PC-9 (cell line): Measurements from ENCODE around the gene GIPC3. TPM values are rescaled to one million over a fixed set of nuclear protein-coding genes. Genes with fewer than 3 reads are reported as not detected.

Experiments used
- BruUV-seq: library from RNA; stranded (reverse); fragments of 400-500 nt; replicated peaks from 2 replicates; lab custom pipeline; 2021; lab: Mats Ljungman, UMichigan
- CTCF ChIA-PET: fragments of 300-600 bp; sonication (Branson Sonifier 250); formaldehyde crosslinking; loops from one replicate; lab custom pipeline; 2022; ENCODE audit warnings: antibody characterized with exemption; lab: Charles Lee
- POLR2A ChIA-PET: fragments of 300-600 bp; sonication (Branson Sonifier 250); formaldehyde crosslinking; loops from one replicate; lab custom pipeline; 2022; ENCODE audit warnings: antibody characterized with exemption; ENCODE audit not compliant: unreplicated experiment; lab: Charles Lee
- DNase-seq, 2 experiments: peaks; one replicate each; pipeline versions ENCODE4 v3.0.0 to v3.0.0-alpha.2; 2015 to 2022; ENCODE audit warnings: mixed read lengths in 1 of 2
- H2AFZ ChIP-seq: fragments of 200-600 bp; sonication (generic); 2 replicates; pipeline ENCODE4 v1.8.1; 2017; ENCODE audit warnings: antibody characterized with exemption
- H3F3A ChIP-seq: fragments of 200-600 bp; sonication (generic); 2 replicates; pipeline ENCODE4 v1.8.1; 2017; ENCODE audit warnings: antibody characterized with exemption, mild to moderate bottlenecking, low read depth; ENCODE audit not compliant: insufficient read depth
- H3K27ac ChIP-seq: fragments of 200-600 bp; sonication (generic); 2 replicates; pipeline ENCODE4 v1.6.1; 2016; ENCODE audit warnings: mixed run types
- H3K27me3 ChIP-seq: fragments of 200-600 bp; sonication (generic); 2 replicates; pipeline ENCODE4 v1.6.1; 2016; ENCODE audit warnings: low read depth, mixed run types; ENCODE audit not compliant: insufficient read depth
- H3K36me3 ChIP-seq: fragments of 200-600 bp; sonication (generic); 2 replicates; pipeline ENCODE4 v1.6.1; 2016; ENCODE audit warnings: low read depth, mixed run types
- H3K4me1 ChIP-seq: fragments of 200-600 bp; sonication (generic); replicated peaks from 2 replicates; pipeline ENCODE4 v1.6.1; 2016; ENCODE audit warnings: mixed run types; ENCODE audit not compliant: insufficient read depth
- H3K4me2 ChIP-seq: fragments of 200-600 bp; sonication (generic); 2 replicates; pipeline ENCODE4 v1.6.1; 2017; ENCODE audit warnings: mixed run types
- H3K4me3 ChIP-seq: fragments of 200-600 bp; sonication (generic); 2 replicates; pipeline ENCODE4 v1.6.1; 2016; ENCODE audit warnings: mixed run types
- H3K79me2 ChIP-seq: fragments of 200-600 bp; sonication (generic); 2 replicates; pipeline ENCODE4 v1.6.1; 2017; ENCODE audit warnings: low read depth, mixed run types
- H3K9me2 ChIP-seq: fragments of 200-600 bp; sonication (generic); 2 replicates; pipeline ENCODE4 v1.8.1; 2017; ENCODE audit warnings: mild to moderate bottlenecking; ENCODE audit not compliant: insufficient read depth
- H3K9me3 ChIP-seq: fragments of 200-600 bp; sonication (generic); 2 replicates; pipeline ENCODE4 v1.8.1; 2016; ENCODE audit warnings: low read depth; ENCODE audit not compliant: insufficient read depth
- H4K20me1 ChIP-seq: fragments of 200-600 bp; sonication (generic); 2 replicates; pipeline ENCODE4 v1.8.1; 2017; ENCODE audit not compliant: insufficient read depth
- EZH2 ChIP-seq: fragments of 200-600 bp; sonication (generic); IDR thresholded peaks from 2 replicates; pipeline ENCODE4 v1.8.0; 2017; ENCODE audit warnings: antibody characterized with exemption, low read depth
- intact Hi-C: fragments of 100-400 bp; cut with micrococcal nuclease; formaldehyde crosslinking; loops from one replicate; pipeline ENCODE4 v1.10.0; 2022; ENCODE audit not compliant: unreplicated experiment
- total RNA-seq: library from RNA; stranded (reverse); gene quantifications from 2 replicates; pipeline ENCODE4 v1.2.3, GENCODE V29; 2021
- TF ChIP-seq, protein P1 (sequence below): fragments of 200-600 bp; sonication (generic); conservative IDR thresholded peaks from 2 replicates; pipeline ENCODE4 v1.6.1; 2017; ENCODE audit warnings: mixed run types, antibody characterized with exemption, mild to moderate bottlenecking, moderate library complexity

The GIPC3 gene
- total RNA-seq, 1 experiment from 2014 or later = not detected

GRCh38 chr19:3547767-3548282 is 37.5 kb upstream of the GIPC3 start:
- POLR2A ChIA-PET = interaction anchor here (0.8 kb wide), 1 partner anchor 30 kb away, joined by 13 read pairs; no protein-coding TSS in a partner anchor
- H3F3A ChIP-seq = no peaks in the 10 kb centered on the region
- no peaks in the 10 kb centered on the region for H3K27me3 ChIP-seq
- DNase-seq = no peak
- no TSS peak for BruUV-seq
- no peak overlapping the region for H2AFZ ChIP-seq
- H3K9me2 ChIP-seq = no peaks in the 10 kb centered on the region
- intact Hi-C loops = loop anchor here (5.0 kb wide), 1 partner anchor 659 kb away; no protein-coding TSS in a partner anchor
- no peak overlapping the region for H3K4me2 ChIP-seq
- no peaks in the 10 kb centered on the region for H3K9me3 ChIP-seq
- H3K27ac ChIP-seq = no peak overlapping the region
- H3K4me1 ChIP-seq = no peaks in the 10 kb centered on the region
- H3K79me2 ChIP-seq = no peaks in the 10 kb centered on the region
- no peaks in the 10 kb centered on the region for H3K36me3 ChIP-seq
- no peak for TF ChIP-seq EZH2
- TF ChIP-seq, protein P1, sequence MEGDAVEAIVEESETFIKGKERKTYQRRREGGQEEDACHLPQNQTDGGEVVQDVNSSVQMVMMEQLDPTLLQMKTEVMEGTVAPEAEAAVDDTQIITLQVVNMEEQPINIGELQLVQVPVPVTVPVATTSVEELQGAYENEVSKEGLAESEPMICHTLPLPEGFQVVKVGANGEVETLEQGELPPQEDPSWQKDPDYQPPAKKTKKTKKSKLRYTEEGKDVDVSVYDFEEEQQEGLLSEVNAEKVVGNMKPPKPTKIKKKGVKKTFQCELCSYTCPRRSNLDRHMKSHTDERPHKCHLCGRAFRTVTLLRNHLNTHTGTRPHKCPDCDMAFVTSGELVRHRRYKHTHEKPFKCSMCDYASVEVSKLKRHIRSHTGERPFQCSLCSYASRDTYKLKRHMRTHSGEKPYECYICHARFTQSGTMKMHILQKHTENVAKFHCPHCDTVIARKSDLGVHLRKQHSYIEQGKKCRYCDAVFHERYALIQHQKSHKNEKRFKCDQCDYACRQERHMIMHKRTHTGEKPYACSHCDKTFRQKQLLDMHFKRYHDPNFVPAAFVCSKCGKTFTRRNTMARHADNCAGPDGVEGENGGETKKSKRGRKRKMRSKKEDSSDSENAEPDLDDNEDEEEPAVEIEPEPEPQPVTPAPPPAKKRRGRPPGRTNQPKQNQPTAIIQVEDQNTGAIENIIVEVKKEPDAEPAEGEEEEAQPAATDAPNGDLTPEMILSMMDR = peak; percentile 18; the same call in 1 of the 2 replicates
- CTCF ChIA-PET = no interaction called here
- H3K4me3 ChIP-seq = no peak overlapping the region
- H4K20me1 ChIP-seq = no peaks in the 10 kb centered on the region; the same call in 1 of the 2 replicates

GRCh38 chr19:3548606-3549005 is 36.7 kb upstream of the GIPC3 start:
- no TSS peak for BruUV-seq
- ChIA-PET POLR2A (interaction anchor here (0.8 kb wide), 1 partner anchor 29 kb away, joined by 13 read pairs; no protein-coding TSS in a partner anchor), CTCF (no interaction called here)
- no peak for DNase-seq
- H3K4me1 ChIP-seq = no peaks in the 10 kb centered on the region
- no peaks in the 10 kb centered on the region; the same call in 1 of the 2 replicates for H4K20me1 ChIP-seq
- H3K9me3 ChIP-seq = no peaks in the 10 kb centered on the region
- no peaks in the 10 kb centered on the region for H3K9me2 ChIP-seq
- intact Hi-C loops = loop anchor here (5.0 kb wide), 1 partner anchor 659 kb away; no protein-coding TSS in a partner anchor
- H3K79me2 ChIP-seq = no peaks in the 10 kb centered on the region
- no peak overlapping the region for H3K27ac ChIP-seq
- H3K27me3 ChIP-seq = no peaks in the 10 kb centered on the region
- H3K36me3 ChIP-seq = no peaks in the 10 kb centered on the region
- no peak overlapping the region for H3K4me2 ChIP-seq
- no peak overlapping the region for H3K4me3 ChIP-seq
- no peak overlapping the region for H2AFZ ChIP-seq
- H3F3A ChIP-seq = no peaks in the 10 kb centered on the region
- TF ChIP-seq, protein P1 = no peak
- no peak for TF ChIP-seq EZH2

- Histone ChIP-seq H3K4me1 (no peaks in the 10 kb centered on the region), H3K36me3 (no peaks in the 10 kb centered on the region), H2AFZ (no peak overlapping the region), H3K4me2 (no peak overlapping the region), H3K27ac (no peak overlapping the region), H3K4me3 (no peak overlapping the region), H3K9me2 (no peaks in the 10 kb centered on the region), H3K79me2 (no peaks in the 10 kb centered on the region), H3K9me3 (no peaks in the 10 kb centered on the region), H4K20me1 (no peaks in the 10 kb centered on the region; the same call in 1 of the 2 replicates), H3K27me3 (no peaks in the 10 kb centered on the region), H3F3A (no peaks in the 10 kb centered on the region)
- no peak for DNase-seq
- ChIA-PET CTCF (no interaction called here), POLR2A (interaction anchor here (0.7 kb wide), 1 partner anchor 1601 kb away, joined by 6 read pairs; no protein-coding TSS in a partner anchor)
- no peak for TF ChIP-seq EZH2
- TF ChIP-seq, protein P1 = no peak
- BruUV-seq = no TSS peak
- intact Hi-C loops = loop anchor here (5.0 kb wide), 1 partner anchor 657 kb away; no protein-coding TSS in a partner anchor
These were observed 35.5 kb upstream of the GIPC3 start for GRCh38 chr19:3549816-3550215.
